ENCODE data around the gene DCST2. TPM values are rescaled to one million over a fixed set of nuclear protein-coding genes. Genes with fewer than 3 reads are reported as not detected.

DCST2 gene
- total and polyA plus RNA-seq, 9 donors = 0.17 to 1.4 (median 1.1) TPM; not detected in 1

- DNase-seq = peak; percentile 23 to 59 (median 46)
- Histone ChIP-seq H3K4me1 (ENCODE audit: insufficient read depth) (peaks cover 7% of the 10 kb centered on the region), H3K27ac (no peak overlapping the region), H3K27me3 (no peaks in the 10 kb centered on the region), H3K4me3 (no peak overlapping the region), H3K9me3 (no peaks in the 10 kb centered on the region), H3K36me3 (no peaks in the 10 kb centered on the region)
- intact Hi-C loops (cut with DNase I) = loop anchor here in 3 of 4 donors (5.0 to 10.0 kb wide), 2 partner anchors 105 to 277 kb away; partner anchors contain the start of gene PBXIP1 (in 2 of the 3)
- TF ChIP-seq EP300 (IDR thresholded peaks at IDR 0.05) (no peak), CTCF (IDR thresholded peaks at IDR 0.05) (no peak), POLR2A (IDR thresholded peaks at IDR 0.05) (no peak)
- WGBS, 3 donors = 34 to 41% (median 35%) methylated on average over 26 to 29 of the region's 29 CpGs
Measured at GRCh38 chr1:155062151-155062686, 28.6 kb upstream of the DCST2 start.

GRCh38 chr1:155061381-155062150 lies 28.0 kb upstream of the DCST2 start:
- no peaks in the 10 kb centered on the region for H3K27me3 ChIP-seq
- intact Hi-C loops (cut with DNase I) = loop anchor here in 3 of 4 donors (2.0 to 10.0 kb wide), 3 partner anchors 21 to 277 kb away; partner anchors contain the start of gene PBXIP1 (in 2 of the 3)
- H3K27ac ChIP-seq = no peak overlapping the region
- H3K4me3 ChIP-seq = no peak overlapping the region
- 26 to 30% (median 27%) methylated on average over 21 of the region's 21 CpGs for WGBS, 3 donors
- no peak for TF ChIP-seq EP300 (IDR thresholded peaks at IDR 0.05)
- no peak for TF ChIP-seq POLR2A (IDR thresholded peaks at IDR 0.05)
- peak; percentile 96 to 97 (median 97) for TF ChIP-seq CTCF (IDR thresholded peaks at IDR 0.05)
- H3K4me1 ChIP-seq (ENCODE audit: insufficient read depth) = peaks cover 7% of the 10 kb centered on the region
- DNase-seq = peak; percentile 81 to 92 (median 90)
- H3K9me3 ChIP-seq = no peaks in the 10 kb centered on the region
- no peaks in the 10 kb centered on the region for H3K36me3 ChIP-seq

GRCh38 chr1:155060736-155061135 lies 27.2 kb upstream of the DCST2 start:
- no peak overlapping the region for H3K4me3 ChIP-seq
- intact Hi-C loops (cut with DNase I) = loop anchor here in 3 of 4 donors (2.0 to 10.0 kb wide), 3 partner anchors 22 to 276 kb away; partner anchors contain the start of gene PBXIP1 (in 2 of the 3)
- WGBS, 3 donors = 69 to 81% (median 75%) methylated on average over 6 to 8 of the region's 8 CpGs
- H3K36me3 ChIP-seq = no peaks in the 10 kb centered on the region
- no peak for DNase-seq
- no peaks in the 10 kb centered on the region for H3K9me3 ChIP-seq
- H3K27ac ChIP-seq = no peak overlapping the region
- TF ChIP-seq EP300 (IDR thresholded peaks at IDR 0.05) = no peak
- no peak for TF ChIP-seq CTCF (IDR thresholded peaks at IDR 0.05)
- TF ChIP-seq POLR2A (IDR thresholded peaks at IDR 0.05) = no peak
- H3K4me1 ChIP-seq (ENCODE audit: insufficient read depth) = peaks cover 7% of the 10 kb centered on the region
- H3K27me3 ChIP-seq = no peaks in the 10 kb centered on the region

GRCh38 chr1:155057788-155058211 lies 24.2 kb upstream of the DCST2 start:
- TF ChIP-seq POLR2A (IDR thresholded peaks at IDR 0.05) (no peak), EP300 (IDR thresholded peaks at IDR 0.05) (no peak), CTCF (IDR thresholded peaks at IDR 0.05) (no peak)
- Histone ChIP-seq H3K27ac (no peak overlapping the region), H3K36me3 (no peaks in the 10 kb centered on the region), H3K4me1 (ENCODE audit: insufficient read depth) (peaks cover 5% of the 10 kb centered on the region), H3K9me3 (no peaks in the 10 kb centered on the region), H3K27me3 (no peaks in the 10 kb centered on the region), H3K4me3 (no peak overlapping the region)
- WGBS, 3 donors = 92 to 94% (median 93%) methylated on average over 7 to 13 of the region's 13 CpGs
- intact Hi-C loops (cut with DNase I) = loop anchor here in 1 of 4 donors (10.0 kb wide), 1 partner anchor 493 kb away; the partner anchor contains the start of gene CHRNB2
- DNase-seq = no peak
